Stimulated activated CD8-positive, alpha-beta memory T cell treated with anti-CD3 and anti-CD28 coated beads, Interleukin-4, amount 100 ng/mL, for 4 hours (primary cell): ENCODE results near the gene KLHL21.
"Not testable (repeated sequence)": the region's sequence is repeated elsewhere in the genome, so short reads cannot be mapped to it uniquely, and the experiment has no call there.

Experiments used
- DNase-seq, 2 donors: peaks; one replicate each; pipeline ENCODE4 v3.0.0-alpha.2; 2020; ENCODE audit warnings: low read depth in 2 of 2, low spot score in 1 of 2

Gene KLHL21

DNA sequence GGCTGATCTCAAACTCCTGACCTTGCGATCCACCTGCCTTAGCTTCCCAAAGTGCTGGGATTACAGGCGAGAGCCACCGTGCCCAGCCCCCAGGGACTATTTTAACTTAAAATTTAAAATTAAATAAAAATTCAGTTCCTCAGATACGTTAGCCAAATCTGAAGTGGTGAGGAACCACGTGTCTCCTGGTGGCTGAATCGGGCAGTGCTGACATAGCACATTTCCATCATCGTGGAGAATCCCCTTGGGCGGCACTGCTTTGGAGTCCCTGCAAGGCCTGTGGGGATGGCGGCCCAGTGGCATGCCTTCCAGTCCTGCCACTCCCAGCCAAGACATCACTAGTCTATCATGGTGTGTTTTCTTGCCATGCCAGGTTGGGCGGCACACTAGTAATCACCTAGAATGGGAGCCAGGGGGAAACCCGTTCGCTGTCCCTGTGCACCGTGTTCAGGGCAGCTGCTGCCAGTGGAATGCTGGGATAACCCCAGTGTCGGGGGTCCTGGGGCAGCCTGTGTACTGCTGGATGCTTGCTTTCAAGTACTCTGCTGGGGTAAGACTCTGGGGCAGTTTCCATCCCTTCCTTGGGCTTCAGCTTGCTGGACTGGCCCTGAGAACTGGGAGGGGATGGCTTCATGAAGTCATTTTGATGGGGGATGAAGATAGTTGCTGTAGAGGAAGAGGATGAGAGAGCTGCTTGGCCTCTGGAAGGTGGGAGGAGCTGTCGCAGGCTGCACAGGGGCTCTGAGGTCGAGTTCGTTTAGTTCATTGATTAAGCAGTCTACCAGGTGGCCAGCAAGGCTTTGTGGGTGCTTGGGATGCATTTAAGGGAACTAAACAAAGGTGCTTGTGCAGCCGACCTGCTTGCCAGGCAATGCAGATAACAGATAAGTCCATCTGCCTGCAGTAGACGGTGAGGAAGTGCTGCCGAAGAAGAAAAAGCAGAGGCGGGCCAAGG lies 18.3 kb downstream of the KLHL21 start:
- DNase-seq: no peak

GRCh38 chr1:6582370-6582769 lies 20.3 kb downstream of the KLHL21 start:
- DNase-seq: no peak

DNA sequence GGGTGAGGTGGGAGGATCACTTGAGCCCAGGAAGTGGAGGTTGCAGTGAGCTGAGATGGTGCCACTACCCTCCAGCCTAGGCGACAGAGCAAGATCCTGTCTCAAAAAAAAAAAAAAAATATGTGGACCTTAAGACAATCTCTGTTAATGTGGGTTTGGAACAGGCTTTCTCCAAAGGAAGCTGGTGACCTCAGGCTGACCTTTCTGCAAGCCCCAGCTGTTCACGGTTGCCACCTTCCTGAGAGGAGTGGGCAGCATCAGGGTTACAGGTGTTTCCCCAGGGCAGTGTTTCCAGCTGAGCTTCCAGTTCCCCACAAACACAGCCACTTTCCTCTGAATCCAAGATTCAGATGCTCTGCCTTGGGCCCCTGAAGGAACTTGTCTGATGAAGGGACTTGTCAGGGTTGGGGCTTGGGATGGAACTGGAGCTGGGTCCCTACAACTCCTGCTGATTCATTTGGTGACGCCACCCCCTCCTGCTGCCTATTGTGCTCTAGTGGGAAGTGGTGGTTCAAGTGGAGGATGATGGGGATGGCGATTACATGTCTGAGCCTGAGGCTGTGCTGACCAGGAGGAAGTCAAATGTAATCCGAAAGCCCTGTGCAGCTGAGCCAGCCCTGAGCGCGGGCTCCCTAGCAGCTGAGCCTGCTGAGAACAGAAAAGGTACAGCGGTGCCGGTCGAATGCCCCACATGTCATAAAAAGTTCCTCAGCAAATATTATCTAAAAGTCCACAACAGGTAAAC lies 20.9 kb downstream of the KLHL21 start:
- DNase-seq: no peak

DNA sequence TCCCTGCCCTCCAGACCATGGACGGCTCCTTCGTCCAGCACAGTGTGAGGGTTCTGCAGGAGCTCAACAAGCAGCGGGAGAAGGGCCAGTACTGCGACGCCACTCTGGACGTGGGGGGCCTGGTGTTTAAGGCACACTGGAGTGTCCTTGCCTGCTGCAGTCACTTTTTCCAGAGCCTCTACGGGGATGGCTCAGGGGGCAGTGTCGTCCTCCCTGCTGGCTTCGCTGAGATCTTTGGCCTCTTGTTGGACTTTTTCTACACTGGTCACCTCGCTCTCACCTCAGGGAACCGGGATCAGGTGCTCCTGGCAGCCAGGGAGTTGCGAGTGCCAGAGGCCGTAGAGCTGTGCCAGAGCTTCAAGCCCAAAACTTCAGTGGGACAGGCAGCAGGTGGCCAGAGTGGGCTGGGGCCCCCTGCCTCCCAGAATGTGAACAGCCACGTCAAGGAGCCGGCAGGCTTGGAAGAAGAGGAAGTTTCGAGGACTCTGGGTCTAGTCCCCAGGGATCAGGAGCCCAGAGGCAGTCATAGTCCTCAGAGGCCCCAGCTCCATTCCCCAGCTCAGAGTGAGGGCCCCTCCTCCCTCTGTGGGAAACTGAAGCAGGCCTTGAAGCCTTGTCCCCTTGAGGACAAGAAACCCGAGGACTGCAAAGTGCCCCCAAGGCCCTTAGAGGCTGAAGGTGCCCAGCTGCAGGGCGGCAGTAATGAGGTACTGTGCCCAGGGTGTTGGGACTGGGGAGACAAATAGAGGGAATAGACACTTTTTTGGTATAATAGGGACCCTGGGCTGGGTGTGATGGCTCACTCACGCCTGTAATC lies 21.9 kb downstream of the KLHL21 start:
- DNase-seq: no peak

GRCh38 chr1:6580119-6580592 lies 22.5 kb downstream of the KLHL21 start:
- DNase-seq: no peak

DNA sequence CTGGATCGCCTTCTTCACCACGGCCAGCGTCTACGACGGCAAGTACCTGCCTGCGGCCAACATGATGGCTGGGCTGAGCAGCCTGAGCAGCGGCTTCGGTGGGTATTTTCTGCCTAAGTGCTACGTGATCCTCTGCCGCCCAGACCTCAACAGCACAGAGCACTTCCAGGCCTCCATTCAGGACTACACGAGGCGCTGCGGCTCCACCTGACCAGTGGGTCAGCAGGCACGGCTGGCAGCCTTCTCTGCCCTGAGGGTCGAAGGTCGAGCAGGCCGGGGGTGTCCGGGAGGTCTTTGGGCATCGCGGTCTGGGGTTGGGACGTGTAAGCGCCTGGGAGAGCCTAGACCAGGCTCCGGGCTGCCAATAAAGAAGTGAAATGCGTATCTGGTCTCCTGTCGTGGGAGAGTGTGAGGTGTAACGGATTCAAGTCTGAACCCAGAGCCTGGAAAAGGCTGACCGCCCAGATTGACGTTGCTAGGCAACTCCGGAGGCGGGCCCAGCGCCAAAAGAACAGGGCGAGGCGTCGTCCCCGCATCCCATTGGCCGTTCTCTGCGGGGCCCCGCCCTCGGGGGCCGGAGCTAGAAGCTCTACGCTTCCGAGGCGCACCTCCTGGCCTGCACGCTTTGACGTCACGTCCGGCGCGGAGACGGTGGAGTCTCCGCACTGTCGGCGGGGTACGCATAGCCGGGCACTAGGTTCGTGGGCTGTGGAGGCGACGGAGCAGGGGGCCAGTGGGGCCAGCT lies 23.1 kb downstream of the KLHL21 start, which contains the start of gene ZBTB48:
Gene ZBTB48, plus strand, starts transcription at position 621 of the 745 bp plus-strand sequence. CDS start 616 bp downstream, outside the sequence.
- DNase-seq: peak; percentile 91 to 96

GRCh38 chr1:6578624-6579373 lies 23.9 kb downstream of the KLHL21 start:
- no peak for DNase-seq

GRCh38 chr1:6577831-6578525 lies 24.7 kb downstream of the KLHL21 start:
- DNase-seq: no peak

DNA sequence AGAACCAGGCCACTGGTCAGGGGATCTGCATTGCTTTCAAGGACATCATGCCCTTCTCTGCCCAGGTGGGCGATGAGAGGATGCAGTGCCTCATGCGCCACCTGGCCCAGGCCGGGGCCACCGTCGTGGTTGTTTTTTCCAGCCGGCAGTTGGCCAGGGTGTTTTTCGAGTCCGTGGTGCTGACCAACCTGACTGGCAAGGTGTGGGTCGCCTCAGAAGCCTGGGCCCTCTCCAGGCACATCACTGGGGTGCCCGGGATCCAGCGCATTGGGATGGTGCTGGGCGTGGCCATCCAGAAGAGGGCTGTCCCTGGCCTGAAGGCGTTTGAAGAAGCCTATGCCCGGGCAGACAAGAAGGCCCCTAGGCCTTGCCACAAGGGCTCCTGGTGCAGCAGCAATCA lies 27.9 kb downstream of the KLHL21 start:
- DNase-seq: no peak

DNA sequence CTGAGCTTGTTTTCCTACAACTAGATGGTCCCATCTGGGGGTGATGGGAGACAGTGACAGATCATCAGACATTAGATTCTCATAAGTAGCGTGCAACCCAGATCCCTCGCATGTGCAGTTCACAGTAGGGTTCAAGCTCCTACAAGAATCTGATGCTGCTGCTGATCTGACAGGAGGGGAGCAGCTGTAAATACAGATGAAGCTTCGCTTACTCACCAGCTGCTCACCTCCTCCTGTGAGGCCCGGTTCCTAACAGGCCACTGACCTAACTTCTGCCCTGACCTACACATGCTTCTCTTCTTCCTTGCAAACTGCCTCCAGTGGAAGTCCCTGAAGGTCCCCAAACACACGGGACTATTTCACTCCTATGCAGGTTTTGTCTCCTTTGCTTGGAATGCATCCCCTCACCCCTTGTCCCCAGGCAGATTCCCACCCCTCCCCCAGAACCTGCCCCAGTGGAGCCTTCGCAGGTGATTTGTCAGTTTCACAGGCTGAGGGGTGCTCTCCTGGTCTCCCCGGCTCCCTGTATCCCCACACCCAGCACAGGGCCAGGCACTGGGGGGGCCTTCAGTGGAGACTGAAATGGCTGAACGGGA lies 28.5 kb downstream of the KLHL21 start:
- no peak for DNase-seq

- DNase-seq: no peak
Measured at GRCh38 chr1:6572653-6573383, 29.9 kb downstream of the KLHL21 start.

- no peak for DNase-seq
Measured at GRCh38 chr1:6570987-6571386, 31.7 kb downstream of the KLHL21 start.

- DNase-seq: no peak
Measured at GRCh38 chr1:6570100-6570499, 32.6 kb downstream of the KLHL21 start.

- no peak for DNase-seq
Measured at GRCh38 chr1:6569033-6569432, 33.6 kb downstream of the KLHL21 start.

DNA sequence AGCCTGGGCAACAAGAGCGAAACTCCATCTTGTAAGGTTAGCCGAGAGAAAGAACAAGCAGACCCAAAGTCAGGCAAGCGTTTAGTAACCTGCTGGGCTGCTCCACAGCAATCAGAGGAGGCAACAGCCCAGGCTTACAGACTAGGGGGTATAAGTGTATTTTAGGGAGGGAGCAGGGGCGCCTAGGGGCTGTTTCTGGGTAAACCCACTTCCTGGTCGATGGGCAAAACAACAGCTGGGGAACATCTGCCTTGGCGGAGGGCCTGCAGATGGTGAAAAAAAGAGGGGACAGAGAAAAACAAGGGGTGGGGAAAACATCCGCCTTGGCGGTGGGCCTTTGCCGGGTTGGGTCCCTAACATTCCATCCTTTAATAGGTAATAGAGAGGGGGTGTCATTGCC lies 42.4 kb downstream of the KLHL21 start:
- DNase-seq: no peak

DNA sequence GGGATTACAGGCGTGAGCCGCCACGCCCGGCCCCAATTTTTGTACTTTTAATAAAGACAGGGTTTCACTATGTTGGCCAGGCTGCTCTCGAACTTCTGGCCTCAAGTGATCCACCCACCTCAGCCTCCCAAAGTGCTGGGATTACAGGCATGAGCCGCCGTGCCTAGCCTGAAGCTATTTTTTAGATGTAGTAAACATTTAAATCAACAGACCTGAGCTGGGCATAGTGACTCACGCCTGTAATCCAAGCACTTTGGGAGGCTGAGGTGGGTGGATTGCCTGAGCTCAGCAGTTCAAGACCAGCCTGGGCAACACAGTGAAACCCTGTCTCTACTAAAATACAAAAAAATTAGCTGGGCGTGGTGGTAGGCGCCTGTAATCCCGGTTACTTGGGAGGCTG lies 43.5 kb downstream of the KLHL21 start:
- not testable (repeated sequence) for DNase-seq

GRCh38 chr1:6557597-6557996 lies 45.1 kb downstream of the KLHL21 start:
- no peak for DNase-seq
